NCI-H1417 treated with DMSO at 0.1 percent for 48 hours (cell line): Measurements from ENCODE around the gene LELP1.
"Not testable (repeated sequence)": the region's sequence is repeated elsewhere in the genome, so short reads cannot be mapped to it uniquely, and the experiment has no call there.

Experiments used
- DNase-seq: peaks from one replicate; lab custom pipeline; 2025; lab: John Stamatoyannopoulos, UW

LELP1 gene

GRCh38 chr1:153229076-153229829 is 26.0 kb downstream of the LELP1 start:
- not testable (repeated sequence) for DNase-seq

- DNase-seq: no peak
Observed at GRCh38 chr1:153231363-153231762, 28.1 kb downstream of the LELP1 start.

GRCh38 chr1:153231785-153232184 is 28.6 kb downstream of the LELP1 start:
- no peak for DNase-seq

- no peak for DNase-seq
Observed at GRCh38 chr1:153232553-153232952, 29.3 kb downstream of the LELP1 start.

GRCh38 chr1:153233448-153233847 is 30.2 kb downstream of the LELP1 start:
- DNase-seq: no peak

- DNase-seq: no peak
Observed at GRCh38 chr1:153238527-153238926, 35.3 kb downstream of the LELP1 start.

GRCh38 chr1:153242160-153242559 is 38.9 kb downstream of the LELP1 start:
- no peak for DNase-seq

GRCh38 chr1:153245466-153245865 is 42.2 kb downstream of the LELP1 start:
- DNase-seq: no peak

GRCh38 chr1:153246018-153246417 is 42.8 kb downstream of the LELP1 start:
- DNase-seq: no peak

GRCh38 chr1:153246825-153247224 is 43.6 kb downstream of the LELP1 start:
- DNase-seq: no peak

GRCh38 chr1:153248176-153248879 is 45.1 kb downstream of the LELP1 start:
- DNase-seq: no peak

GRCh38 chr1:153250166-153250565 is 46.9 kb downstream of the LELP1 start:
- DNase-seq: no peak

GRCh38 chr1:153251087-153251486 is 47.9 kb downstream of the LELP1 start:
- no peak for DNase-seq

GRCh38 chr1:153251562-153251961 is 48.3 kb downstream of the LELP1 start:
- DNase-seq: no peak

GRCh38 chr1:153251988-153252387 is 48.8 kb downstream of the LELP1 start:
- DNase-seq: no peak

GRCh38 chr1:153253076-153253475 is 49.8 kb downstream of the LELP1 start:
- DNase-seq: no peak

- no peak for DNase-seq
Observed at GRCh38 chr1:153253693-153254092, 50.5 kb downstream of the LELP1 start.
